Forelimb muscle (tissue), 1 donor: ENCODE data around the gene TMEM176B. TPM values are rescaled to one million over a fixed set of nuclear protein-coding genes. Genes with fewer than 3 reads are reported as not detected.

Experiments
- DNase-seq: peaks from one replicate; pipeline ENCODE4 v3.0.0-alpha.2; 2013; ENCODE audit warnings: low read depth
- polyA plus RNA-seq: library from polyadenylated mRNA; unstranded; fragments of 120-200 nt; gene quantifications from one replicate; pipeline ENCODE4 v1.2.1, GENCODE V29; 2013; ENCODE audit not compliant: insufficient read length

The TMEM176B gene
- polyA plus RNA-seq, 1 donor: 14.4 TPM

GRCh38 chr7:150753239-150753638, 46.9 kb downstream of the TMEM176B start:
- DNase-seq: no peak

- no peak for DNase-seq
Observed at GRCh38 chr7:150751702-150752101, 48.5 kb downstream of the TMEM176B start.

DNA sequence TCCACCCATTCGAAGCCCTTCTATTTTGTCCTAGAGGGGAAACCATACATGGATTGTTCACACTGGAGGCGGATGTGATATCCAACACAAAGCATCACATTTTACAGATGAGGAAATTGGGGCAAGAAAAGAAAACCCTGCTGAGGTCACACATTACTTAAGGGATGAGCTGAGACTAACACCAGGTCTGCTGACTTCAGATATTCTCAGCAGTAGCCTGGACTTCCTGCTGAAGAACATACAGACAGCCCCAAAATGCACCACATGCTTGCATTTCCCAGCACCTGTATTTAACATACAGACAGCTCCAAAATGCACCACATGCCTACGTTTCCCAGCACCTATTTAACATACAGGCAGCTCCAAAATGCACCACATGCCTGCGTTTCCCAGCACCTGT, 51.8 kb downstream of the TMEM176B start:
- DNase-seq: no peak

GRCh38 chr7:150746921-150747320, 53.2 kb downstream of the TMEM176B start:
- DNase-seq: no peak

DNA sequence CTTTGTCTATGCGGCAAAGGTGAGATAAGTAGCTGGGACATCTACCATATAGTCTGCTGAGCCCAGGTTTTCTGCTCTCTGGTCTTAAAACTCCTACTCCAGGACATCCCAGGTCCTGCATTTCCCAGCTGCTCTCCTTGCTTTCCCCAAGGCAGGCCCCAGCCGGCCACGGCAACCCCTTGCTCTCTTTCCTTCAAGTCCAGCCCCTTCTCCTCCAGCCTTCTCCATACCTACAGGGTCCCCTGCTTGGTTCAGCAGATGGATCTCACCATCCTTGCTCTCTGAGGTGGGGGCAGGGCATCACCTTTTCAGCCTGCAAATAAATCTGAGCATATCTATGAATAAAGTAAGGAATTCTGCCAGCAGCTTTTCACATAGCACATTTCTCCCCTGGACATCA, 54.3 kb downstream of the TMEM176B start:
- no peak for DNase-seq

- DNase-seq: no peak
Observed at GRCh38 chr7:150745086-150745485, 55.1 kb downstream of the TMEM176B start.

DNA sequence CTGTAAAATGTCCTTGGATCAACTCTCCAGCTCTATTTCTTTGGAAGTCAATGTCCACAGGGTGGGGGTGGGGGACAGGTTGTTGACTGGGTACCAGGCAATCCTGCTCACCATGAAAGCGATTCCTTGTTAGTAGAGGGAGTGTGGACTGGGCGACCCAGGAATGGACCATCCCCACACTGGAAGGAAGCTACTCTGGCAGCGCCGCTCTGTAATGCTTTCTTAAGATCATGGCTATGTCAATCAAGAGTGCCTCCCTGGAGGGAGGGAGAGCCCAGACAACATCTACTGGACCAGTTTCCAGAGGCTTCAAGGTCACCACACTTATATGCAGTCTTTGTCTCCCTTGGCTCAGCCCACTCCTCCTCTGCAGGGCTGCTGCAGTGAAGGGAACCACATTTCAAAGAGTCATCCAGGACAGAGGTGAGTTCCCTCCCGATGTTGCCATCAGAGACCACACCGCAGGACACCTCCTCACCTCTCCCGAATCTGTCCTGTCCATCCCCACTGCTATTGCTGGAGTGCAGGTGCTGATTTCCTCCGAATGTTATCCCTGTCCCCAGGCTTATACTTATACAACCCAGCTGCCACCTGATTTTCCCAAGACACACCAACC, 56.0 kb downstream of the TMEM176B start:
- DNase-seq: no peak

DNA sequence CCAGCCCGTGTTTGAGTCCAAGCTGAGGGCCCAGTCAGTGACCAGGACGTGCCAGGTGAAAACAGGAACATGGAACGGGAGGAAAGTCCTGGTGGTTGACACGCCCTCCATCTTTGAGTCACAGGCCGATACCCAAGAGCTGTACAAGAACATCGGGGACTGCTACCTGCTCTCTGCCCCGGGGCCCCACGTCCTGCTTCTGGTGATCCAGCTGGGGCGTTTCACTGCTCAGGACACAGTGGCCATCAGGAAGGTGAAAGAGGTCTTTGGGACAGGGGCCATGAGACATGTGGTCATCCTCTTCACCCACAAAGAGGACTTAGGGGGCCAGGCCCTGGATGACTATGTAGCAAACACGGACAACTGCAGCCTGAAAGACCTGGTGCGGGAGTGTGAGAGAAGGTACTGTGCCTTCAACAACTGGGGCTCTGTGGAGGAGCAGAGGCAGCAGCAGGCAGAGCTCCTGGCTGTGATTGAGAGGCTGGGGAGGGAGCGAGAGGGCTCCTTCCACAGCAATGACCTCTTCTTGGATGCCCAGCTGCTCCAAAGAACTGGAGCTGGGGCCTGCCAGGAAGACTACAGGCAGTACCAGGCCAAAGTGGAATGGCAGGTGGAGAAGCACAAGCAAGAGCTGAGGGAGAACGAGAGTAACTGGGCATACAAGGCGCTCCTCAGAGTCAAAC, 57.7 kb downstream of the TMEM176B start:
- DNase-seq: no peak

Other genes starting within 250 kb of the TMEM176B start
- gene GIMAP4, start 233.0 kb downstream of the TMEM176B start, polyA plus RNA-seq: 20.1 TPM
- gene GIMAP6, start 168.0 kb downstream of the TMEM176B start, polyA plus RNA-seq: 14.0 TPM
- gene GIMAP2, start 114.7 kb downstream of the TMEM176B start, polyA plus RNA-seq: 5.4 TPM
- gene GIMAP1, start 83.8 kb downstream of the TMEM176B start, polyA plus RNA-seq: 2.4 TPM
- gene GIMAP5, start 62.9 kb downstream of the TMEM176B start, polyA plus RNA-seq: 7.7 TPM
- 14.3 TPM for gene TMEM176A, start 405 bp upstream of the TMEM176B start, polyA plus RNA-seq
- not detected for gene AOC1, start 52.2 kb upstream of the TMEM176B start, polyA plus RNA-seq
- gene KCNH2, start 178.0 kb upstream of the TMEM176B start, polyA plus RNA-seq: 24.5 TPM
- 5.5 TPM for gene NOS3, start 190.7 kb upstream of the TMEM176B start, polyA plus RNA-seq
- gene ATG9B, start 224.1 kb upstream of the TMEM176B start, polyA plus RNA-seq: 0.73 TPM
- 22.2 TPM for gene ABCB8, start 228.1 kb upstream of the TMEM176B start, polyA plus RNA-seq
- 6.8 TPM for gene ASIC3, start 248.2 kb upstream of the TMEM176B start, polyA plus RNA-seq